Prostate gland (tissue), 2 donors: ENCODE measurements around the gene TMEM19.

Experiments
- POLR2A ChIP-seq: fragments of 450-650 bp; IDR thresholded peaks from one replicate; pipeline ENCODE4 v1.6.1; 2016; ENCODE audit warnings: antibody characterized with exemption, mild to moderate bottlenecking
- TF ChIP-seq, protein P1 (sequence below), 4 experiments: fragments of 200-600 bp in 2 of 4; fragments of 450-650 bp in 2 of 4; sonication (generic) in 2 of 4; IDR thresholded peaks; 1 replicate in 3 of 4; 2 replicates in 1 of 4; pipeline ENCODE4 v1.5.1; 2016 to 2019; ENCODE audit warnings: antibody characterized with exemption in 4 of 4, mild to moderate bottlenecking in 2 of 4, moderate library complexity in 2 of 4

DNA sequence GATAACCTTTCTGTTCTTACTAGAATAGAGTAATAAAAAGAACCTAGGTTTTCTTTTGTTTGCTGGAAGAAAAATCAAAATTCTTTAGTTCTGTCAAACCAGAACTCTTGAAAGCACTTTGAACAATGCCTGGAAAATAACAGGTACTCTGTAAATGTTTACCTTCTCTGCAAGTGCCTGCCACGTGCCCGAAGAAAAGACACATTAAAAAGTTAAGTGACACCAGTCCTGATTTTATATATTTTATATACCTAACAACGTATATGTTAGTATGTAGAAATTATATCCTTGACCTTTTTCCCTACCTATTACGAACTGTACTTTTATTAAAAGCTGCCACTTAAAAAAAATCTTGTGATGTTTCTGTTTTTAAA is 20.8 kb upstream of the TMEM19 start:
- TF ChIP-seq, protein P1, sequence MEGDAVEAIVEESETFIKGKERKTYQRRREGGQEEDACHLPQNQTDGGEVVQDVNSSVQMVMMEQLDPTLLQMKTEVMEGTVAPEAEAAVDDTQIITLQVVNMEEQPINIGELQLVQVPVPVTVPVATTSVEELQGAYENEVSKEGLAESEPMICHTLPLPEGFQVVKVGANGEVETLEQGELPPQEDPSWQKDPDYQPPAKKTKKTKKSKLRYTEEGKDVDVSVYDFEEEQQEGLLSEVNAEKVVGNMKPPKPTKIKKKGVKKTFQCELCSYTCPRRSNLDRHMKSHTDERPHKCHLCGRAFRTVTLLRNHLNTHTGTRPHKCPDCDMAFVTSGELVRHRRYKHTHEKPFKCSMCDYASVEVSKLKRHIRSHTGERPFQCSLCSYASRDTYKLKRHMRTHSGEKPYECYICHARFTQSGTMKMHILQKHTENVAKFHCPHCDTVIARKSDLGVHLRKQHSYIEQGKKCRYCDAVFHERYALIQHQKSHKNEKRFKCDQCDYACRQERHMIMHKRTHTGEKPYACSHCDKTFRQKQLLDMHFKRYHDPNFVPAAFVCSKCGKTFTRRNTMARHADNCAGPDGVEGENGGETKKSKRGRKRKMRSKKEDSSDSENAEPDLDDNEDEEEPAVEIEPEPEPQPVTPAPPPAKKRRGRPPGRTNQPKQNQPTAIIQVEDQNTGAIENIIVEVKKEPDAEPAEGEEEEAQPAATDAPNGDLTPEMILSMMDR (IDR thresholded peaks at IDR 0.05), result no peak
- TF ChIP-seq POLR2A, result no peak
